C4-2B (cell line): ENCODE measurements around the gene CCDC190.

ENCODE experiments used
- H3K27ac ChIP-seq: fragments of 450-650 bp; 2 replicates; pipeline ENCODE4 v1.5.1; 2017
- CTCF ChIP-seq: fragments of 450-650 bp; conservative IDR thresholded peaks from 2 replicates; pipeline ENCODE4 v1.5.1; 2017; ENCODE audit warnings: mild to moderate bottlenecking
- ZFX ChIP-seq: fragments of 450-650 bp; IDR thresholded peaks from 2 replicates; pipeline ENCODE4 v1.6.1; 2017

The CCDC190 gene

GRCh38 chr1:162846256-162847212 lies 14.4 kb downstream of the CCDC190 start:
- no peak overlapping the region for H3K27ac ChIP-seq

GRCh38 chr1:162844153-162844552 lies 16.8 kb downstream of the CCDC190 start:
- H3K27ac ChIP-seq = no peak overlapping the region
- TF ChIP-seq ZFX (no peak), CTCF (no peak)

More at GRCh38 chr1:162846256-162847212, 14.4 kb downstream of the CCDC190 start:
- no peak for TF ChIP-seq ZFX
- TF ChIP-seq CTCF = no peak

GRCh38 chr1:162840250-162840839 lies 20.6 kb downstream of the CCDC190 start:
- no peak overlapping the region; the same call in 1 of the 2 replicates for H3K27ac ChIP-seq
- TF ChIP-seq CTCF (peak; percentile 25), ZFX (no peak)

GRCh38 chr1:162838863-162839262 lies 22.1 kb downstream of the CCDC190 start:
- no peak overlapping the region for H3K27ac ChIP-seq
- TF ChIP-seq ZFX (no peak), CTCF (no peak)

GRCh38 chr1:162835157-162835899 lies 25.6 kb downstream of the CCDC190 start:
- TF ChIP-seq ZFX (no peak), CTCF (no peak)
- H3K27ac ChIP-seq = no peak overlapping the region

- TF ChIP-seq ZFX (no peak), CTCF (no peak)
Measured at GRCh38 chr1:162832470-162832869, 28.5 kb downstream of the CCDC190 start.

More at GRCh38 chr1:162832470-162832869, 28.5 kb downstream of the CCDC190 start:
- no peak overlapping the region for H3K27ac ChIP-seq
